Hematopoietic multipotent progenitor cell treated with erythropoietin and hydrocortisone succinate and interleukin-3 and kit ligand, for 17 days (in vitro differentiated cells): ENCODE measurements around the gene PODN.

ENCODE experiments used
- DNase-seq: peaks from one replicate; pipeline ENCODE4 v3.0.0-alpha.2; 2015; ENCODE audit warnings: low spot score

Gene PODN

GRCh38 chr1:53061859-53062707, at the start of gene PODN:
Gene PODN (plus strand): TSS chr1:53062213. CDS start chr1:53069856, 7,643 bp downstream.
- DNase-seq: no peak

- DNase-seq: peak; percentile 53
Observed at GRCh38 chr1:53014791-53015507, 47.1 kb upstream of the PODN start.

- DNase-seq: no peak
Observed at GRCh38 chr1:53015508-53015860, 46.5 kb upstream of the PODN start.

GRCh38 chr1:53016705-53017104, 45.3 kb upstream of the PODN start:
- DNase-seq: no peak

GRCh38 chr1:53020588-53020987, 41.4 kb upstream of the PODN start:
- no peak for DNase-seq

GRCh38 chr1:53022179-53022578, 39.8 kb upstream of the PODN start:
- no peak for DNase-seq

- DNase-seq: peak; percentile 18
Observed at GRCh38 chr1:53023546-53023945, 38.5 kb upstream of the PODN start.

- no peak for DNase-seq
Observed at GRCh38 chr1:53024117-53024516, 37.9 kb upstream of the PODN start.

- DNase-seq: no peak
Observed at GRCh38 chr1:53025034-53025768, 36.8 kb upstream of the PODN start.

- no peak for DNase-seq
Observed at GRCh38 chr1:53025769-53026112, 36.3 kb upstream of the PODN start.

GRCh38 chr1:53026254-53026653, 35.8 kb upstream of the PODN start:
- DNase-seq: no peak

- no peak for DNase-seq
Observed at GRCh38 chr1:53031732-53032131, 30.3 kb upstream of the PODN start.

- DNase-seq: no peak
Observed at GRCh38 chr1:53037159-53037558, 24.9 kb upstream of the PODN start.

- no peak for DNase-seq
Observed at GRCh38 chr1:53038566-53038965, 23.4 kb upstream of the PODN start.

- DNase-seq: no peak
Observed at GRCh38 chr1:53043271-53043670, 18.7 kb upstream of the PODN start.

- no peak for DNase-seq
Observed at GRCh38 chr1:53044926-53045325, 17.1 kb upstream of the PODN start.

GRCh38 chr1:53046930-53047329, 15.1 kb upstream of the PODN start:
- DNase-seq: no peak

GRCh38 chr1:53047737-53048736, 14.0 kb upstream of the PODN start:
- DNase-seq: no peak

GRCh38 chr1:53048960-53049573, 12.9 kb upstream of the PODN start:
- no peak for DNase-seq

- no peak for DNase-seq
Observed at GRCh38 chr1:53049574-53049967, 12.4 kb upstream of the PODN start.

GRCh38 chr1:53050310-53050709, 11.7 kb upstream of the PODN start:
- no peak for DNase-seq
